HT1080 (cell line): ENCODE results near the gene ANK2. TPM values are rescaled to one million over a fixed set of nuclear protein-coding genes. Genes with fewer than 3 reads are reported as not detected.
A peak's percentile ranks its signal among the peaks of the same experiment; 100 is the strongest.
"Not testable (repeated sequence)": the region's sequence is repeated elsewhere in the genome, so short reads cannot be mapped to it uniquely, and the experiment has no call there.

Source experiments
- DNase-seq: peaks from one replicate; pipeline ENCODE4 v3.0.0-alpha.2; 2015; ENCODE audit warnings: low read depth
- total RNA-seq: library from RNA; depleted of rRNA; stranded (reverse); fragments of >200 nt; shearing (Covaris generic); gene quantifications from 2 replicates; pipeline ENCODE4 v1.2.3, GENCODE V29; 2014

Gene ANK2
- total RNA-seq, 1 experiment from 2014 or later = 12.1 TPM

DNA sequence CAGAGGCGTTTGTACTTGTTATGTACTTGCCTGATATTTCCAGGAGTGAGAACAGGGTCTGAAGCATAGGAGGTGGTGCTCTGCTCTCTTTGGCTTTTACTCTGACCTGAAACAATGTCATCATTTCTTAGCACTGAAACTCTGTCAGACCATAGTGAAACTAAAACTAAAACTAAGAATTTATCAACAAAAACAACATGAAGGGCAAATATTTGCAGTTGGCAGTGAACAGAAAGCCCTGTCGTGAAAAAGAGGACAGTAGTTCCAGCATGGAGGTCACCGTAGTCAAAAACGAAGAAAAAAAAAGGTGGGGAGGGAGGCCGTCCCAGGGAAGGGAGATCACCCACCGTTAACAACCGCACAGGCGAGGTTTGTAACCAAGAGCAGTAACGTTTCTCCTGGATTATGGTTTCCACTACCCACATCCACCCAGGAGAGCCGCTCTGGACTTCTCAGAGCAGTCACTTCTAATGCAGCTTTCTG, 97.5 kb downstream of the ANK2 start:
- no peak for DNase-seq

DNA sequence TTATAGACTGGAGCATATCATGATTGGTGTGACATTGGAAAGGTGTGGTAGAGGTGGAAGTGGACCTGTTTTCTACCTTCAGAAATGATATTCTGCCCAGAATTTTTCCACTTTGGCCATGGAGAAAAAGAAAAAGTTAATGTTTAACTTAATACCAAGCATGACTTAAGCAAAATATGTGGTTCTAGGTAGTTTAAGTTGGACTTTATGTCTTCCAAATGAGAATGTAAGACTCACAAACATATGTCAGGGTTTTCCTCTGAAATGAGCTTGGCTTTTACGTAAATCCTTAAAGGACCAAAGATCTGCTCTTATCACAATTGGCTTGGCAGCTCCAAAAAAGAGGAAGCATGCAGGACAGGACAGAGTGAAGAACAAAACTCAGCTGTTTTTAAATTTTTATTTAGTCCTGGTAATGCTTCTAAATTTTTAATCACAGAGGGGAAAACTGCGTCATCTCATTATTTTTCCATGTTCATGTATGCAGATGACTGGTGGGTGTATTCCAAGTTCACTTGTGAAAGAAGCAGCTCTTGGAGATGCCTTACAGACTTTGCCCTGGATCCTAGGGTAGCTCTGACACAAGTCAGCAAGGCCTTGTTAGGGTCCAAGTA, 98.2 kb downstream of the ANK2 start:
- no peak for DNase-seq

- DNase-seq = no peak
These were observed 99.5 kb downstream of the ANK2 start for GRCh38 chr4:113148925-113149324.

- no peak for DNase-seq
These were observed 104.2 kb downstream of the ANK2 start for GRCh38 chr4:113153529-113154101.

- DNase-seq = no peak
These were observed 104.8 kb downstream of the ANK2 start for GRCh38 chr4:113154281-113154680.

DNA sequence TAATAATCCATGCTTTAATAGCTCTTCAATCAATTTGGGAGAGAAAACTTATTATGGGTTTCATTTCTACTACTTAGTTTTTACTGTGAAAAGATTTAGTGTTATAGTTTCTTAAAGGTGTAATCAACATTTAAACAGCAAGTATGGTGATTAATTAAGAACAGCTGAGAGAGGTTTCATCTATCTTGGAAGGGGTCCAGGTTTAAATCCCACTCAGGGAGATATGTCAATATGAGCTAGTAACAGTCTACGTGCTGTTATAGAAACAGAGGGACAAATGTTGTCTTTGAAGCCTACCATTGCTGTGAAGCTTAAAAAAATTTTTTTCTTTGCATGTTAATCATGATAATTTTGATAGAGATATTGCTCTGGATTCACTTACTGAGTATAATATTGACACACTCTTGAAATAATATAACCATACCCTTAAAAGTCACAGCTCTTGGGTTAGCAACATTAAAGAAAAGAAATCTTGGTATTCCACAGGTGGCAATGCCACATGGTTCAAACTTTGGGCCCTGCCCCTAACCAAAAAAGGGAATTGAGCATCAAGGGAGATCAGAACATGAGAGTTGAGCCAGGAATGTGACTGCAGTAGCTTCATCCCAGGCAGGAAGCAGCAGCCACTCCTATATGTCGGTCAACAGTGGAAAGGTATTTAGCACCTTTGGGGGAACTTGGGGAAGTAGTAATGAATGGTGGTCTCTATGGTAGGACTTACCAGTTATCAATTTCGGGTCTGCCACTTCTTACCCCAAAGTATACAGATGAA, 107.8 kb downstream of the ANK2 start:
- peak; percentile 26 for DNase-seq

- DNase-seq = peak; percentile 35
These were observed 110.6 kb downstream of the ANK2 start for GRCh38 chr4:113159942-113160545.

DNA sequence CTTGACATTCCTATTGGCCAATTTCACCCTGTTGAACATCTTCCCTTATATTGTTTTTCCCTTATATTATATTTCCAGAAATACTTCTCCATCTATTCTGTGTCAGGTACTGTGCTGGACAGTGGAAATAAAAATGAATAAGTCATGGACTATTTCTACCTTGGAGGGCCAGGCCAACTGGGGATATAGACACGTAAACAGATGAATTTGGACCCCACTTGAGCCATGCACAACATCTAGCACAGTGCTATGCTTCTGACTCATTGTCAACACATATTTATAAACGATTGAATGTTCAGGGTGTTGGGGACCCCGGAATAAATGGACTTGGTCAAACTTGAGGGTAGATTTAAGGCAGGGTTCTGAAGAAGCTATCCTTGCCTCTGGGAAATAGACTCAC, 111.1 kb downstream of the ANK2 start:
- no peak for DNase-seq

DNA sequence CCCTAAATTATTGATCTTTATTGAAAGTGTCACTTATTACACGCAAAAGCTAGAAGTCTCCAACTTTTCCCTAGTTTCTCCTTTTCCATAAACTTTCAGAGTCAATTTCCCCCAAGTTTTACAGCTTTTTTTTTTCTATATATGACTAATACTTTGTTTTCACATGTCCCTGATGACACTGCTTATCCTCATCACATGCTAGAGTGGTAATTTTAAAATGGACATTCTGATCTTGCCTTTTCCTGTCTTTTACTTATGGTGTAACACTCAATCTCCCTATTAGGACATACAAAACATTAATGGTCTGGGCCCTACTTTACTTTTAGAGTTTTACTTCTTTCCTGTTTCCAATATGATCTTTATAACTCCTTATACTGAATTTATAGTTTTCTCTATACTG, 112.6 kb downstream of the ANK2 start:
- peak; percentile 38 for DNase-seq

DNA sequence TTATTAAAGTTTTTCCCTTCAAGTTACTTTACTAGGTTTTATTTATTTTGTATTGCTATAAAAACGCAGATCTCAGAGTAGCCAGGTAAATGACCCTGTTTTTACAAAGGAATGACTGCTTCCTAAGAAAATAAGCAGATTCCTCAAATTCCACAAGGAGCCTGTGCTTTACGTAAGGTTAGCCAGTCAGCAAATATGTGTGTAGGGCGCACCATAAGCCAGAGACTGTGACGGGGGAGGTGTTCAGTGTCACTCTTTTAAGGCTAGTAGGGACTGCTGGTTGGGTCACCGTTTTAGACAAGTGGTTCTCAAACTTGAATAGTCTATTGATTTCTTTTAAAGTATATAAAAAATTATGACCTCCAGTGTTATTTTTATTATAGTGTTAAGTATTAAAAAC, 119.9 kb downstream of the ANK2 start:
- DNase-seq = no peak

- no peak for DNase-seq
These were observed 120.8 kb downstream of the ANK2 start for GRCh38 chr4:113170115-113170804.

GRCh38 chr4:113170805-113171468, 121.5 kb downstream of the ANK2 start:
- no peak for DNase-seq

GRCh38 chr4:113173126-113173792, 123.8 kb downstream of the ANK2 start:
- no peak for DNase-seq

DNA sequence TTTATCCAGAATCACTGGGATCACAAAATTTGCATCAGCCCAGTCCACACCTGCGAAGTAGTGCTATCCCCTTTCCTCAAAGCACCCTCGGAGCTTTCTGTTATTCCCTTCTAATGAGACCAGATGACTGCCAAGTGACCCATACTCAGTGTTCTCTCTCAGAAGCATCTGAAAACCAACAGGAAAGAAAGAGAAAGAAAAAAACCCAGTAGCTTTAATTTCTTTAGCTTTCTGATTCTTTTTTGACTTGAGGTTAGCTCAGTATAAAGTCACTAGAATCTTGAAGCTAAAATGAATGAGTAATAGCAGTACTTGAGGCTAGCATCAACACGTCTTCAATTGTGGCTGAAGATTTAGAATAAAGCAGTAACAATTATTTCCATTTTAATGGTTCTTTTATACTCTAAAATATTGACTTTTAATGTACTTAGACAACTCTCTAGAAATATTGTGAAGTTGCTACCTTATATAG, 124.4 kb downstream of the ANK2 start:
- no peak for DNase-seq

DNA sequence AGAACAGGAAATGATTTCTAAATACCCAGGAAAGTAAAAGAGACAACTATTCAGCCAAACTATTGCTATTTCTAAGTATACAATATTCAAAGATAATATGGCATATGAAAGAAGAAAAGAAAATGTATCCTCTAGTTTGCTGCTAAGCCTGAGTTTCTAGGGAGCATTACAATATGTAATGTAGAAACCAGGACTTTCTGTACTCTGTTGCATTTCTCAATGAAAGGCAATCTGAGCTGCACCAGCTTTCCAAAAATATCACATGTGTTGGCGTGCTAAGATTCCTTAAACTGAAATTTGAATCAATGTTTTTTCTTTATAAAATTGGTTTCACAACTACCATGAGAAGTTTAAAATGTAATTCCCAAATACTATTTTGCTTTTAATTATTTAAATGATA, 129.6 kb downstream of the ANK2 start:
- DNase-seq = no peak

- DNase-seq = peak; percentile 38
These were observed 130.5 kb downstream of the ANK2 start for GRCh38 chr4:113179996-113180395.

DNA sequence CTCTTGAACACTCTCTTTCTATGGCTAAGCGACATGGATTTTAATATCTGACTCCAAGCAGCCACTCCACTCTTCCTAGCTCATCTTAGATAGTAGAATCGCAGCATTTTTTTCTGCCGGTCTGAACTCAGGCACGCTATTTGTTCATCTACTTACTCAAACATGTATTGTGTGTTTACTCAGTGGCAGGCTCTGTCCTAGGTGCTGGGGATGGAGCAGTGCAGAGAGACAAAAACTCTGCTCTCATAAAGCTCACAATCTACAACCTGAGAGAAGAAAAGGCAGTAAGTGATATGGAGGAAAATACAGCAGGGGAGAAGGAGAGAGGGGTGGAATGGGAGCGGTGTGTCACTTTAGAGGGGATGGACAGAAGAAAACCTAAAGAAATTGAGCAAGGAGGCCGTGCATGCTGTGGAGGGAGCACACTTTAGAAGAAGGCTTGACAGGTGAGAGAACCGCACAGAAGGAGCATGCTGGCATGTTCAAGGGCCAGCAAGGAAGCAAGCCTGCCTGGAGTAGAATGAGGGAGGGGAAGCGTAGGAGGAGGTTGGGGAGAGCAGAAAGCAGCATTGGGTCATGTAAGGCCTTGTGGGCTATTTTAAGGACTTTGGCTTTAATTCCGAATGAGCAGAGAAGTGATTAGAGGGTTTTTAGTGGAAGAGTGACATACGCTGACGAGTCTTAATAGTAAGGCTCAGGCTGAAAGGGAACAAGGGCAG, 132.0 kb downstream of the ANK2 start:
- no peak for DNase-seq

- no peak for DNase-seq
These were observed 133.7 kb downstream of the ANK2 start for GRCh38 chr4:113183032-113183605.

- DNase-seq = not testable (repeated sequence)
These were observed 136.8 kb downstream of the ANK2 start for GRCh38 chr4:113186220-113186619.
